GM12873 (cell line): Measurements from ENCODE around the gene ARHGAP10.

Experiments used
- TF ChIP-seq, protein P1 (sequence below): IDR thresholded peaks from 2 replicates; pipeline ENCODE4 v1.5.1; 2012; ENCODE audit warnings: low read depth, mild to moderate bottlenecking, moderate library complexity, low read length, control low read depth; ENCODE audit not compliant: insufficient read depth; ENCODE audit errors: missing control alignments

The ARHGAP10 gene

DNA sequence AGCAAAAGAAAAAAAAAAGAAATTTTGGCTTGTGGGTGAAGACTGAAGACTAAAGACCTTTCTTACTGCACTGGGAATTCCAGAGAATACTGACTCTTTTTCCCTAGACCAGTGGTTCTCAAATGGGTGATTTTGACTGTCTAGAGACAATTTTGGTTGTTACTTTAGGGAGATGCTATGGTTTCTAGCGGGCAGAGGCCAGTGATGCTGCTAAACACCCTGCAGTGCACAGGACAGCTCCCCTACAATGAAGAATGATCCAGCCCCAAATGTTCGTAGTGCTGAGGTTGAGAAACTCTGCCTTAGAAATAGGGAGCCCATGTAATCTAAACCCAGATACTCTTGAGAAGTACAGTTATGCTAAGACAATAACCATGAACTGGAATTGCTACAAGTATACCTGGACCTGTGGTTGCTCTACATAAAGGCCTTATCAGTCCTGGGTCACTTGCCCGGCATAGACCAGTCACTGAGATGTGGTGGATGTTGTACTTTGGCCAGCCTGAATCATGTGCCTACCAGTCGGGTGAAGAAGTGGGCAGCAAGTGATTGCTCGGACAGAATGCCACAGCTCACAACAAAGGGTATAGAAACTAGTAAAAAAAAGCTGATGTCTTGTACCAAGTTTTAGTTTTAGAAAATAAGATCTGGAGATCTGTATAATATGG lies 16.0 kb downstream of the ARHGAP10 start:
- TF ChIP-seq, protein P1, sequence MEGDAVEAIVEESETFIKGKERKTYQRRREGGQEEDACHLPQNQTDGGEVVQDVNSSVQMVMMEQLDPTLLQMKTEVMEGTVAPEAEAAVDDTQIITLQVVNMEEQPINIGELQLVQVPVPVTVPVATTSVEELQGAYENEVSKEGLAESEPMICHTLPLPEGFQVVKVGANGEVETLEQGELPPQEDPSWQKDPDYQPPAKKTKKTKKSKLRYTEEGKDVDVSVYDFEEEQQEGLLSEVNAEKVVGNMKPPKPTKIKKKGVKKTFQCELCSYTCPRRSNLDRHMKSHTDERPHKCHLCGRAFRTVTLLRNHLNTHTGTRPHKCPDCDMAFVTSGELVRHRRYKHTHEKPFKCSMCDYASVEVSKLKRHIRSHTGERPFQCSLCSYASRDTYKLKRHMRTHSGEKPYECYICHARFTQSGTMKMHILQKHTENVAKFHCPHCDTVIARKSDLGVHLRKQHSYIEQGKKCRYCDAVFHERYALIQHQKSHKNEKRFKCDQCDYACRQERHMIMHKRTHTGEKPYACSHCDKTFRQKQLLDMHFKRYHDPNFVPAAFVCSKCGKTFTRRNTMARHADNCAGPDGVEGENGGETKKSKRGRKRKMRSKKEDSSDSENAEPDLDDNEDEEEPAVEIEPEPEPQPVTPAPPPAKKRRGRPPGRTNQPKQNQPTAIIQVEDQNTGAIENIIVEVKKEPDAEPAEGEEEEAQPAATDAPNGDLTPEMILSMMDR, result no peak

DNA sequence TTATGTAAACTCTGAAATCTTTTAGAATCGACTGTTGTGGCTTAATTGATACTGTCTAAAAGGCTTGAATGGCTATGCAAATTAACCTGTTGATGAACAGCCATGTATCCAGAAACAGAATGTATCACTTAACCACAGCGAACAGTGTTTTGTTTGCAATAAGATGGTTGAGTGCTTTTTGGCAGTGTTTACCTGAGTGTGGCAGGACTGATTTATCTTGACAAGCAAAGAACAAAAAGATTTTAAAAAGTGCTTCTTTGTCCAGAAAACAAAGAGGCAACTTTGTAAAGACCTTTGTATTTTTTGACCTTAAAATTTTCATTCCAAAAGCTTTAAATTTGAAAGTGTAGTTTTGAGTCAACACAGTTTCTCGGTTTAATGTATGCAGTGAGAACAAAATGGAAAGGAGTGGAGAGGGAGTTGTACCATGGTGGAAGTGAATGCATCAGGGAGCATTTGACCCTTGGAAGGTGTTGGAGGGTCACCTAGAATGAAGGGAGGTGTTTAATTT lies 18.0 kb downstream of the ARHGAP10 start:
- TF ChIP-seq, protein P1, result no peak

DNA sequence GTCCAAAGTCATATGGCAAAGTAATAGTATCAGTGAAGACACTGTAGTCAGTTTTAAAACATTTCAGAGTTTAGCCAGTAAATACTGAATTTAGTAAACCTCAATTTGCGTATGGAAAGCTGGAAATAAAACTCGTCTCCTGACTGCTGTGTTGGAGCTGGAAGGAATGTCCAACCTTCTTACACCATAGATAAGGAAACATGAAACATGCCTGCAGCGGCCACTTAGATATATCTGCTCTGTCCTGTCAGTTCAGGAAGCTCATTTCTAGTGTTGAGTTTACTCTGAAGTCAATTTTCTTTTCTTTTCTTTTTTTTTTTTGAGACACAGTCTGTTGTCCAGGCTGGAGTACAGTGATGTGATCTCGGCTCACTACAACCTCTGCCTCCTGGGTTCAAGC lies 21.2 kb downstream of the ARHGAP10 start:
- TF ChIP-seq, protein P1, result no peak

DNA sequence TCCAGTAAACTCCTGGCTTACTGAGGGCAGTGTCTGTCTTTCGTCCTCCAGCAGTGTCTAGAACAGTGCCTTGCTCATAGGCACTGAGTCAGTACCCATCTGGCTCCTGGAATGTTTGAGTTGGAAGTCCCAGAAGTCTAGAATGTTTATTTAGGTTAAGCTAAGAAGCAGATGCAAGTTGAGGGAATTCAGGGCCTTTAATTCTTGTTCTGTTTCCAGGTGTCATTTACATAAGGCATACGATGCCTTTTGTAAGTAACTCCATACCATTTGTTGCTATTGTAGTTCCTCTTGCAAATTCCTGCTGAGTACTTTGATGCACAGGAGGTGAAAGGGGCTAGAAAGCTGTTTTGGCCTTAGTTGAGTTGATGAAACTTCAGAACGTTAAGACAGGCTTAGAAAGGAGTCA lies 22.2 kb downstream of the ARHGAP10 start:
- TF ChIP-seq, protein P1, result no peak

DNA sequence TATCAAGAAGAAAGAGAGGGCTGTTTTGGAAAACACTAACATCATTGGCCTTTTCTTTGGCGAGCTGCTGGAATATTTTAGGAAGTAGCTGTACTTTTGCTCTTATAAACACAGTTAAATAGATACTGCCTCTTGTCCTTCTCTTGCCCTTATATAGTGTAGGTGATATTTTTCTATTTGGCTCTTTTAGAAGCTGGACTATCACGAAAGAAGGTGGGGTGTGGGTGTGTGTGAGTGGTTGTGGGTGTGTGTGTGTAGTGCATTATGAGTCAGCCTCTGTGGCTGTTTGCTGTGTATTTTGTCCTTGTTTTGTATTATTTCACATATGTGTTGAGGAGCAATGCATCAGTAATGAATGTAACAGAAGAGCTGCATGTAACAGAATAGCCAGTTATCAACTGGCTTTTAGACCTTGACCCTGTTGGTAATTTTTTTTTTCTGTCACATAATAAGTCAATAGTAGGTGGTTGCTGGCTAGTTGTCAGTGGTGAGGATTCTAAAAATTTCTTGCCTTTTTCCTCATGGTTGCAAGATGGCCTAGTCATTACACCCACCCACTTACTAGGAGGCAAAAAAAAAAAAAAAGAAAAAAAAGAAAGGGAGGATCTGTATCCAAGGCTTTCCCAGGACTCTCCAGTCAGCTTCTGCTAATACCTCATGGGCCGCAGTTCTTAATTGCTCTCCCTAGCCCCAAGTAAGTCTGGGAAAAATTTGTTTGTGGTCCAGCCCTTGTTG lies 23.8 kb downstream of the ARHGAP10 start:
- TF ChIP-seq, protein P1, result no peak

DNA sequence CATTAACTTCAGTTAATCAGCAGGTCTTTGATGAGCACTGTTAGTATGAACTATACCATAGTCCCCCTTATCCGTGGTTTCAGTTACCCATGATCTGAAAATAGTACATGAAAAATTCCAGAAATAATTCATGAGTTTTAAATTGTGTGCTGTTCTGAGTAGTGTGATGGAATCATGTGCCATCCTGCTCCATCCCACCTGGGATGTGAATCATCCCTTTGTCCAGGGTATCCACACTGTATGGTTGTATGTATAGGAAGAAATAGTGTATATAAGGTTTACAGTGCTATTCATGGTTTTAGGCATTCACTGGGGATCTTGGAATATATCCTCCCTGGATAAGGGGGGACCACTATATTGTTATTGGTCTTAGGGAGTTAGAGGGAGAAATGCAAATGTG lies 24.5 kb downstream of the ARHGAP10 start:
- TF ChIP-seq, protein P1, result no peak

DNA sequence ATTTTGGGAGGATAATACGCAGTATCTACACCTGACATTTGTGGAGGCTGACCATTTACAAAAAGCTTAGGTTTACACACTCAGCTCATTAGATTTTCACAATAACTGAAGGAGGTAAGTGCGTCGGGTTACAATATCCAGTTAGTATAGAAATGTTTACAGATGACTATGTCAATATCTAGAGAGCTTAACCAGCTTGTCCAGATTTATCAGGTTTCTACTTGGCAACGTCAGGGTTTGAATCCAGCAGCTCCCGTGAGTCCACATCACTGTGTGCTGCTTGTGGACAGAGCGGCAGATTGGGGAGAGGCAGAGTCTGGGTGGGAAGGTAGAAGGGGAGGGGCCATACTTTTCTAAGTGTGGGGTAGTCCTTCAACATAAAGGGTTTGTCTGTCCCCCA lies 28.3 kb downstream of the ARHGAP10 start:
- TF ChIP-seq, protein P1, result no peak
